Prostate gland (tissue), 2 donors: ENCODE data around the gene POLG2.

Source experiments
- CTCF ChIP-seq, 4 experiments: fragments of 200-600 bp in 2 of 4; fragments of 450-650 bp in 2 of 4; sonication (generic) in 2 of 4; IDR thresholded peaks; 1 replicate in 3 of 4; 2 replicates in 1 of 4; pipeline ENCODE4 v1.5.1; 2016 to 2019; ENCODE audit warnings: antibody characterized with exemption in 4 of 4, mild to moderate bottlenecking in 2 of 4, moderate library complexity in 2 of 4
- POLR2AphosphoS5 ChIP-seq: sonication (generic); formaldehyde crosslinking; IDR thresholded peaks from one replicate; pipeline ENCODE4 v1.6.1; 2017; ENCODE audit warnings: antibody characterized with exemption

- no peak for TF ChIP-seq CTCF (IDR thresholded peaks at IDR 0.05)
- TF ChIP-seq POLR2AphosphoS5: no peak
Observed at GRCh38 chr17:64538508-64539130, 41.8 kb upstream of the POLG2 start.
